Endodermal cell (in vitro differentiated cells): Measurements from ENCODE around the gene PSMA2. TPM values are rescaled to one million over a fixed set of nuclear protein-coding genes. Genes with fewer than 3 reads are reported as not detected.

Experiments
- DNase-seq: peaks from one replicate; pipeline ENCODE4 v3.0.0-alpha.2; 2017
- H3K27ac ChIP-seq: 2 replicates; pipeline ENCODE4 v1.5.1; 2013; ENCODE audit warnings: mild to moderate bottlenecking, low read depth, low read length, moderate library complexity
- H3K27me3 ChIP-seq: 2 replicates; pipeline ENCODE4 v1.6.1; 2013; ENCODE audit warnings: mild to moderate bottlenecking, low read length, moderate library complexity; ENCODE audit not compliant: insufficient read depth, control insufficient read depth, poor library complexity, severe bottlenecking
- H3K36me3 ChIP-seq: 2 replicates; pipeline ENCODE4 v1.7.0; 2013; ENCODE audit warnings: mild to moderate bottlenecking, low read length, moderate library complexity; ENCODE audit not compliant: control insufficient read depth, insufficient read depth
- H3K4me1 ChIP-seq: one replicate; pipeline ENCODE4 v1.7.0; 2013; ENCODE audit warnings: low read length; ENCODE audit not compliant: control insufficient read depth, insufficient read depth
- H3K4me3 ChIP-seq: 2 replicates; pipeline ENCODE4 v1.5.1; 2013; ENCODE audit warnings: mild to moderate bottlenecking, low read length, moderate library complexity
- H3K9ac ChIP-seq: 2 replicates; pipeline ENCODE4 v1.6.1; 2013; ENCODE audit warnings: mild to moderate bottlenecking, low read length, moderate library complexity; ENCODE audit not compliant: poor library complexity, severe bottlenecking; ENCODE audit errors: extremely low read depth
- H3K9me3 ChIP-seq: 2 replicates; pipeline ENCODE4 v1.6.1; 2013; ENCODE audit warnings: mild to moderate bottlenecking, low read length, moderate library complexity; ENCODE audit not compliant: control insufficient read depth
- H3K27ac Mint-ChIP-seq: 2 replicates; pipeline ENCODE4 v1.8.0; 2020; ENCODE audit warnings: mixed read lengths
- H3K27me3 Mint-ChIP-seq: 2 replicates; pipeline ENCODE4 v1.8.0; 2021; ENCODE audit warnings: mild to moderate bottlenecking, mixed read lengths; ENCODE audit not compliant: insufficient read depth
- H3K36me3 Mint-ChIP-seq: 2 replicates; pipeline ENCODE4 v1.8.0; 2020; ENCODE audit warnings: low read depth, mixed read lengths
- H3K4me1 Mint-ChIP-seq: 2 replicates; pipeline ENCODE4 v1.8.0; 2020; ENCODE audit warnings: mixed read lengths
- H3K4me3 Mint-ChIP-seq: 2 replicates; pipeline ENCODE4 v1.8.0; 2020; ENCODE audit warnings: mild to moderate bottlenecking, moderate library complexity, mixed read lengths
- H3K9me3 Mint-ChIP-seq: 2 replicates; pipeline ENCODE4 v1.8.0; 2020; ENCODE audit warnings: mild to moderate bottlenecking, mixed read lengths
- WGBS, 2 experiments: methylation state at CpG; one replicate each; pipeline versions ENCODE4 v1.1.5 to v1.1.7; 2013; ENCODE audit warnings: missing lambda C conversion rate in 2 of 2, mixed read lengths in 1 of 2; ENCODE audit not compliant: insufficient coverage in 1 of 2, insufficient read length in 1 of 2; 5-methylcytosine and 5-hydroxymethylcytosine counted together
- total RNA-seq, 2 donors: library from RNA; stranded (reverse); fragmentation: NEBNext Ultra II Directional in 1 of 2; extraction: Animal tissue kit (Norgen Biotek cat#: 25700) in 1 of 2; gene quantifications; 2 replicates in 1 of 2; 3 replicates in 1 of 2; pipeline ENCODE4 v1.2.1, GENCODE V29; 2021
- TF ChIP-seq, protein P1 (sequence below): fragments of 200-600 bp; sonication (generic); conservative IDR thresholded peaks from 2 replicates; pipeline ENCODE4 v1.5.0; 2021; ENCODE audit warnings: antibody characterized with exemption, mild to moderate bottlenecking

PSMA2 gene
- total RNA-seq, 2 donors from 2014 or later, result 163 to 191 TPM

GRCh38 chr7:42952328-42952727, 20.4 kb upstream of the PSMA2 start:
- H3K27ac Mint-ChIP-seq, result no peak overlapping the region
- WGBS, 2 experiments, result 89 to 92% methylated on average over 3 to 4 of the region's 4 CpGs

GRCh38 chr7:42950417-42950816, 18.4 kb upstream of the PSMA2 start:
- 69 to 76% methylated on average over 2 to 3 of the region's 3 CpGs for WGBS, 2 experiments
- H3K4me1 ChIP-seq, result peaks cover 6% of the 10 kb centered on the region
- DNase-seq, result no peak
- H3K36me3 ChIP-seq, result peaks cover 4% of the 10 kb centered on the region
- Mint-ChIP-seq H3K36me3 (peaks cover 7% of the 10 kb centered on the region), H3K27ac (no peak overlapping the region), H3K27me3 (no peaks in the 10 kb centered on the region), H3K4me3 (no peak overlapping the region), H3K9me3 (peaks cover 27% of the 10 kb centered on the region), H3K4me1 (peaks cover 26% of the 10 kb centered on the region)
- H3K27ac ChIP-seq, result no peak overlapping the region
- peak overlapping the region; percentile 63 for H3K4me3 ChIP-seq
- TF ChIP-seq, protein P1, sequence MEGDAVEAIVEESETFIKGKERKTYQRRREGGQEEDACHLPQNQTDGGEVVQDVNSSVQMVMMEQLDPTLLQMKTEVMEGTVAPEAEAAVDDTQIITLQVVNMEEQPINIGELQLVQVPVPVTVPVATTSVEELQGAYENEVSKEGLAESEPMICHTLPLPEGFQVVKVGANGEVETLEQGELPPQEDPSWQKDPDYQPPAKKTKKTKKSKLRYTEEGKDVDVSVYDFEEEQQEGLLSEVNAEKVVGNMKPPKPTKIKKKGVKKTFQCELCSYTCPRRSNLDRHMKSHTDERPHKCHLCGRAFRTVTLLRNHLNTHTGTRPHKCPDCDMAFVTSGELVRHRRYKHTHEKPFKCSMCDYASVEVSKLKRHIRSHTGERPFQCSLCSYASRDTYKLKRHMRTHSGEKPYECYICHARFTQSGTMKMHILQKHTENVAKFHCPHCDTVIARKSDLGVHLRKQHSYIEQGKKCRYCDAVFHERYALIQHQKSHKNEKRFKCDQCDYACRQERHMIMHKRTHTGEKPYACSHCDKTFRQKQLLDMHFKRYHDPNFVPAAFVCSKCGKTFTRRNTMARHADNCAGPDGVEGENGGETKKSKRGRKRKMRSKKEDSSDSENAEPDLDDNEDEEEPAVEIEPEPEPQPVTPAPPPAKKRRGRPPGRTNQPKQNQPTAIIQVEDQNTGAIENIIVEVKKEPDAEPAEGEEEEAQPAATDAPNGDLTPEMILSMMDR, result no peak
- no peak overlapping the region for H3K9ac ChIP-seq
- peaks cover 52% of the 10 kb centered on the region for H3K9me3 ChIP-seq
- no peaks in the 10 kb centered on the region for H3K27me3 ChIP-seq

More at GRCh38 chr7:42952328-42952727, 20.4 kb upstream of the PSMA2 start:
- Mint-ChIP-seq H3K9me3 (peaks cover 45% of the 10 kb centered on the region), H3K27me3 (no peaks in the 10 kb centered on the region), H3K4me1 (peaks cover 16% of the 10 kb centered on the region), H3K36me3 (peaks cover 14% of the 10 kb centered on the region), H3K4me3 (no peak overlapping the region)
- H3K9ac ChIP-seq, result no peak overlapping the region
- peaks cover 4% of the 10 kb centered on the region for H3K36me3 ChIP-seq
- H3K9me3 ChIP-seq, result peaks cover 71% of the 10 kb centered on the region
- H3K27me3 ChIP-seq, result no peaks in the 10 kb centered on the region
- H3K27ac ChIP-seq, result no peak overlapping the region
- H3K4me1 ChIP-seq, result peaks cover 6% of the 10 kb centered on the region
- TF ChIP-seq, protein P1, result no peak
- H3K4me3 ChIP-seq, result no peak overlapping the region
- no peak for DNase-seq

- TF ChIP-seq, protein P1, result no peak
- H3K27me3 ChIP-seq, result no peaks in the 10 kb centered on the region
- Mint-ChIP-seq H3K4me3 (no peak overlapping the region), H3K4me1 (peaks cover 20% of the 10 kb centered on the region), H3K27me3 (no peaks in the 10 kb centered on the region), H3K36me3 (peaks cover 3% of the 10 kb centered on the region), H3K27ac (no peak overlapping the region), H3K9me3 (peaks cover 18% of the 10 kb centered on the region)
- H3K36me3 ChIP-seq, result peaks cover 4% of the 10 kb centered on the region
- H3K27ac ChIP-seq, result no peak overlapping the region
- H3K4me3 ChIP-seq, result no peak overlapping the region
- H3K9me3 ChIP-seq, result peaks cover 40% of the 10 kb centered on the region
- no peak for DNase-seq
- H3K9ac ChIP-seq, result no peak overlapping the region
- WGBS, 2 experiments, result 90 to 100% methylated on average over 2 of the region's 2 CpGs
- H3K4me1 ChIP-seq, result no peaks in the 10 kb centered on the region
Measured at GRCh38 chr7:42947521-42947920, 15.5 kb upstream of the PSMA2 start.
